Kidney (tissue), 14 donors: ENCODE results near the gene ITGA3. TPM values are rescaled to one million over a fixed set of nuclear protein-coding genes. Genes with fewer than 3 reads are reported as not detected.

ENCODE experiments used
- DNase-seq, 5 donors: peaks; one replicate each; pipeline ENCODE4 v3.0.0-alpha.2; 2013 to 2020
- FAIRE-seq: peaks from 2 replicates; lab custom pipeline; 2012; peaks lifted over from hg19 to GRCh38; lab: Jason Lieb, UNC
- H3K27ac ChIP-seq, 2 donors: one replicate each; pipeline ENCODE4 v1.7.0; 2013; ENCODE audit warnings: low read depth in 2 of 2, low read length in 2 of 2, inconsistent platforms in 1 of 2
- H3K27me3 ChIP-seq: one replicate; pipeline ENCODE4 v1.7.1; 2013; ENCODE audit warnings: low read length, inconsistent platforms; ENCODE audit not compliant: control insufficient read depth, insufficient read depth
- H3K36me3 ChIP-seq, 3 donors: one replicate each; pipeline versions ENCODE4 v1.7.0 to v1.7.1; 2013; ENCODE audit warnings: low read length in 3 of 3, control low read depth in 1 of 3, inconsistent platforms in 1 of 3; ENCODE audit not compliant: insufficient read depth in 3 of 3, control insufficient read depth in 2 of 3
- H3K4me1 ChIP-seq, 3 donors: one replicate each; pipeline versions ENCODE4 v1.7.0 to v1.7.1; 2013; ENCODE audit warnings: low read length in 3 of 3, inconsistent platforms in 1 of 3, low read depth in 1 of 3; ENCODE audit not compliant: control insufficient read depth in 2 of 3, insufficient read depth in 2 of 3
- H3K4me3 ChIP-seq, 3 donors: one replicate each; pipeline versions ENCODE4 v1.7.0 to v1.8.1; 2013; ENCODE audit warnings: low read length in 3 of 3, control low read depth in 1 of 3, inconsistent platforms in 1 of 3
- H3K9ac ChIP-seq, 3 donors: one replicate each; pipeline versions ENCODE4 v1.7.0 to v1.7.1; 2013; ENCODE audit warnings: low read length in 3 of 3, control low read depth in 1 of 3, inconsistent platforms in 1 of 3
- H3K9me3 ChIP-seq, 3 donors: one replicate each; pipeline versions ENCODE4 v1.7.0 to v1.7.1; 2013; ENCODE audit warnings: low read length in 3 of 3, control low read depth in 1 of 3, inconsistent platforms in 1 of 3; ENCODE audit not compliant: control insufficient read depth in 2 of 3, insufficient read depth in 1 of 3
- intact Hi-C: fragments of 100-400 bp; cut with DNase I; formaldehyde crosslinking; loops from one replicate; pipeline ENCODE4 v1.11.1; 2022
- polyA plus RNA-seq: library from polyadenylated mRNA; stranded (reverse); fragments of 350-450 nt; fragmentation: Illumina TruSeq; extraction: RNeasy Lipid Tissue Mini Kit (QIAGEN cat#74804); gene quantifications from one replicate; pipeline ENCODE4 v1.2.3, GENCODE V29; 2014; ENCODE audit warnings: low read depth, low replicate concordance; ENCODE audit not compliant: insufficient read depth
- total RNA-seq: library from RNA; stranded (reverse); fragmentation: NEBNext Ultra II Directional; extraction: Animal tissue kit (Norgen Biotek cat#: 25700); gene quantifications from one replicate; pipeline ENCODE4 v1.2.1, GENCODE V29; 2021
- TF ChIP-seq, protein P1 (sequence below): IDR thresholded peaks from 3 replicates; pipeline ENCODE4 v1.5.1; 2012; ENCODE audit warnings: mild to moderate bottlenecking, moderate library complexity, borderline replicate concordance; ENCODE audit not compliant: insufficient read depth; ENCODE audit errors: extremely low read depth
- donor health status: control.
- donor health status: control.
- donor health status: control.
- donor health status: control.
- donor health status: control.
- donor health status: DM: yes; HTN: yes; CAD: no.
- donor health status: Normal renal cell carcinoma (clear cell type).

ITGA3 gene
- total and polyA plus RNA-seq, 2 donors from 2014 or later: 117 to 367 TPM

DNA sequence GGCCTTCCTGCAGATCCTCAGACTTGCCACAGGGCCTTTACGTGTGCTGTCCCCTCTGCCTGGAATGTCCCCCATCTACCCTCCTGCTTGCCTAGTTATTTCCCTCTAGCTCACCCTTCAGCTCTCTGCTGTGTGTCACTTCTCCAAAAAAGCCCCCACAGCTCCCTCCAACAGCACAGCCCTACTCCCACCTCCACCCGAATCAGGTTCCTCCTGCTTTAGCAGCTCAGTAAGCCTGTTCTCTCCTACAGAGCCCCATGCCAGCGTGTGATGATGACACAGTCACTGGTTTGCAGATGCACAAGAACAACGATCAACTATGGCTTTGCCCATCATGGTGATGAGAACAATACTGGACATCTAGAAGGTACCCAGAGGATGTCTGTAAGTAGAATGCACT is 81.1 kb downstream of the ITGA3 start:
- no peak overlapping the region for H3K9ac ChIP-seq
- intact Hi-C loops: no loop called here
- peaks cover 10 to 40% (median 28%) of the 10 kb centered on the region in 3 donors for H3K36me3 ChIP-seq
- peak overlapping the region in 1 of 3 donors; percentile 25 for H3K4me3 ChIP-seq
- H3K4me1 ChIP-seq: peaks cover 0 to 31% (median 31%) of the 10 kb centered on the region in 3 donors
- no peaks in the 10 kb centered on the region for H3K27me3 ChIP-seq
- H3K9me3 ChIP-seq: no peaks in the 10 kb centered on the region
- TF ChIP-seq, protein P1, sequence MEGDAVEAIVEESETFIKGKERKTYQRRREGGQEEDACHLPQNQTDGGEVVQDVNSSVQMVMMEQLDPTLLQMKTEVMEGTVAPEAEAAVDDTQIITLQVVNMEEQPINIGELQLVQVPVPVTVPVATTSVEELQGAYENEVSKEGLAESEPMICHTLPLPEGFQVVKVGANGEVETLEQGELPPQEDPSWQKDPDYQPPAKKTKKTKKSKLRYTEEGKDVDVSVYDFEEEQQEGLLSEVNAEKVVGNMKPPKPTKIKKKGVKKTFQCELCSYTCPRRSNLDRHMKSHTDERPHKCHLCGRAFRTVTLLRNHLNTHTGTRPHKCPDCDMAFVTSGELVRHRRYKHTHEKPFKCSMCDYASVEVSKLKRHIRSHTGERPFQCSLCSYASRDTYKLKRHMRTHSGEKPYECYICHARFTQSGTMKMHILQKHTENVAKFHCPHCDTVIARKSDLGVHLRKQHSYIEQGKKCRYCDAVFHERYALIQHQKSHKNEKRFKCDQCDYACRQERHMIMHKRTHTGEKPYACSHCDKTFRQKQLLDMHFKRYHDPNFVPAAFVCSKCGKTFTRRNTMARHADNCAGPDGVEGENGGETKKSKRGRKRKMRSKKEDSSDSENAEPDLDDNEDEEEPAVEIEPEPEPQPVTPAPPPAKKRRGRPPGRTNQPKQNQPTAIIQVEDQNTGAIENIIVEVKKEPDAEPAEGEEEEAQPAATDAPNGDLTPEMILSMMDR: no peak
- FAIRE-seq (no peak), DNase-seq (no peak)
- peak overlapping the region in 1 of 2 donors; percentile 34 for H3K27ac ChIP-seq

DNA sequence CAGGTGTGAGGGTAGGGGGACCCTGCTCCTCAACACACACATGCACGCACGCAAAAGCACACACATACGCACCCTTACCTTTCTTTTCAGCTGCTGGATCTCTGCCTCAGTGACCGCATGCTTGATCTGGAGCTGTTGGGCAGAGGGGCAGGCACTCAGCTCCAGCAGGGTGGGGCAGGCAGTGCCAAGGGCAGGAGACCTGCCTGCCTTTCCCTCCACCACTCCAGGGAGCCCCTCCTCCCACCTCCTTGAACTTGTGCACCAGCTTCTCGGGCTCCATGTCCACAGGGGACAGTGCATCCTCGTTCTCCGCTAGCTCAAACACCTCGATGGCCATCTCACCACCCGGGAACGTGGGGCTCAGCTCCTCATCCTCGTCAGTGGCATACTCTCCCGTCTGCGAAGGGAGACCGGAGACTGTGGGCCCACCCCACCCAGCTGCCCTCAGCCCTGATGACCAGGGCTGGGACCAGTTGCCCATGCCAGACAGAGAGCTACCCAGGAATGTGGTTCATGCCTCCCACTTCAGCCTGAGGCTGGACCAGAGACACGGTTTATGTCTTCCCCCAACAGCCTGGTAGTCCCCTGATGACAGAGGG is 83.4 kb downstream of the ITGA3 start:
- TF ChIP-seq, protein P1: no peak
- no peaks in the 10 kb centered on the region for H3K9me3 ChIP-seq

More for the DNA sequence above, 83.4 kb downstream of the ITGA3 start:
- FAIRE-seq: no peak
- H3K9ac ChIP-seq: no peak overlapping the region
- H3K4me1 ChIP-seq: peaks cover 0 to 22% (median 15%) of the 10 kb centered on the region in 3 donors
- H3K4me3 ChIP-seq: no peak overlapping the region
- H3K36me3 ChIP-seq: peaks cover 10 to 57% (median 30%) of the 10 kb centered on the region in 3 donors
- H3K27me3 ChIP-seq: no peaks in the 10 kb centered on the region
- intact Hi-C loops: no loop called here
- peak in 1 of 5 donors; percentile 69 for DNase-seq
- H3K27ac ChIP-seq: no peak overlapping the region

Other genes starting within 250 kb of the ITGA3 start
- gene TAC4, start 208.0 kb upstream of the ITGA3 start, total RNA-seq: 0.47 TPM
- not detected for gene TAC4, start 208.0 kb upstream of the ITGA3 start, polyA plus RNA-seq
- gene DLX4, start 86.9 kb upstream of the ITGA3 start, total RNA-seq: 0.44 TPM
- not detected for gene DLX4, start 86.9 kb upstream of the ITGA3 start, polyA plus RNA-seq
- gene DLX3, start 60.9 kb upstream of the ITGA3 start, total RNA-seq: 0.41 TPM
- 0.47 TPM for gene DLX3, start 60.9 kb upstream of the ITGA3 start, polyA plus RNA-seq
- 41.9 TPM for gene PDK2, start 39.2 kb downstream of the ITGA3 start, total RNA-seq
- gene PDK2, start 39.2 kb downstream of the ITGA3 start, polyA plus RNA-seq: 121 TPM
- gene SAMD14, start 74.0 kb downstream of the ITGA3 start, total RNA-seq: 5.0 TPM
- gene SAMD14, start 74.0 kb downstream of the ITGA3 start, polyA plus RNA-seq: 3.7 TPM
- 64.4 TPM for gene PPP1R9B, start 94.6 kb downstream of the ITGA3 start, total RNA-seq
- gene PPP1R9B, start 94.6 kb downstream of the ITGA3 start, polyA plus RNA-seq: 17.1 TPM
- gene SGCA, start 109.9 kb downstream of the ITGA3 start, total RNA-seq: 4.2 TPM
- gene SGCA, start 109.9 kb downstream of the ITGA3 start, polyA plus RNA-seq: 5.5 TPM
- gene COL1A1, start 145.5 kb downstream of the ITGA3 start, total RNA-seq: 142 TPM
- 9.2 TPM for gene COL1A1, start 145.5 kb downstream of the ITGA3 start, polyA plus RNA-seq
- 2.4 TPM for gene TMEM92, start 218.4 kb downstream of the ITGA3 start, total RNA-seq
- not detected for gene TMEM92, start 218.4 kb downstream of the ITGA3 start, polyA plus RNA-seq